ENCODE data around the gene ZBTB42.

DNA sequence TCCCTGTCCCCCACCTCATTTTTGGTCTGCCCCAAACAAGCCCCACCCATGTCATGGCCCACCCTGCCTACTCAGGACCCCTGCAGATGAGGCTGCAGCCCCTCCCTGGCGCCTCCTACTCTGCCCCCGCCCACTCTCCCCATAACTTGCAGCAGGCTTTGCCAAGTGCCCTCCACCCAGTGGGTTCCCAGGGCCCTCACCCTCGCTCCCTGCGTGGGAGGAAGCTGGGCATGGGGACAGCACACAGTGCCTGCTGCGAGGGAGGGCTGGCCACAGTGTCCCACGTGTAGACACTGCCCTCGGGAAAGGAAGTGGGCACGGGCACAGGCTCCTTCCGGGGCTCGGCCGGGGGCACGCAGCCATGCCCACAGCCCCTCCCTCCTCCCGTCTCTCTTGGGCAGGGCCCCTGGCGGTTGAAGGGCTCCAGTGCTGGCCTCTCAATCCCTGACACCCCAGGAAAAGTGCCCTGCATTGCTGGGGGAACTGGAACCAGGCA lies 14.8 kb upstream of the ZBTB42 start:
- TF ChIP-seq EZH2 (IDR thresholded peaks at IDR 0.05; ENCODE audit: insufficient read depth, low read length): no peak
- TF ChIP-seq, protein P1, sequence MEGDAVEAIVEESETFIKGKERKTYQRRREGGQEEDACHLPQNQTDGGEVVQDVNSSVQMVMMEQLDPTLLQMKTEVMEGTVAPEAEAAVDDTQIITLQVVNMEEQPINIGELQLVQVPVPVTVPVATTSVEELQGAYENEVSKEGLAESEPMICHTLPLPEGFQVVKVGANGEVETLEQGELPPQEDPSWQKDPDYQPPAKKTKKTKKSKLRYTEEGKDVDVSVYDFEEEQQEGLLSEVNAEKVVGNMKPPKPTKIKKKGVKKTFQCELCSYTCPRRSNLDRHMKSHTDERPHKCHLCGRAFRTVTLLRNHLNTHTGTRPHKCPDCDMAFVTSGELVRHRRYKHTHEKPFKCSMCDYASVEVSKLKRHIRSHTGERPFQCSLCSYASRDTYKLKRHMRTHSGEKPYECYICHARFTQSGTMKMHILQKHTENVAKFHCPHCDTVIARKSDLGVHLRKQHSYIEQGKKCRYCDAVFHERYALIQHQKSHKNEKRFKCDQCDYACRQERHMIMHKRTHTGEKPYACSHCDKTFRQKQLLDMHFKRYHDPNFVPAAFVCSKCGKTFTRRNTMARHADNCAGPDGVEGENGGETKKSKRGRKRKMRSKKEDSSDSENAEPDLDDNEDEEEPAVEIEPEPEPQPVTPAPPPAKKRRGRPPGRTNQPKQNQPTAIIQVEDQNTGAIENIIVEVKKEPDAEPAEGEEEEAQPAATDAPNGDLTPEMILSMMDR (IDR thresholded peaks at IDR 0.05; ENCODE audit: insufficient read depth, low read depth, low read length): no peak

All from astrocyte (in vitro differentiated cells and primary cell).